Smooth muscle cell of the brain vasculature (primary cell): ENCODE data around the gene PALM3.
"Not testable (repeated sequence)": the region's sequence is repeated elsewhere in the genome, so short reads cannot be mapped to it uniquely, and the experiment has no call there.

ENCODE experiments used
- DNase-seq: peaks from one replicate; pipeline ENCODE4 v3.0.0-alpha.2; 2012; ENCODE audit warnings: low read depth, low spot score

Gene PALM3

DNA sequence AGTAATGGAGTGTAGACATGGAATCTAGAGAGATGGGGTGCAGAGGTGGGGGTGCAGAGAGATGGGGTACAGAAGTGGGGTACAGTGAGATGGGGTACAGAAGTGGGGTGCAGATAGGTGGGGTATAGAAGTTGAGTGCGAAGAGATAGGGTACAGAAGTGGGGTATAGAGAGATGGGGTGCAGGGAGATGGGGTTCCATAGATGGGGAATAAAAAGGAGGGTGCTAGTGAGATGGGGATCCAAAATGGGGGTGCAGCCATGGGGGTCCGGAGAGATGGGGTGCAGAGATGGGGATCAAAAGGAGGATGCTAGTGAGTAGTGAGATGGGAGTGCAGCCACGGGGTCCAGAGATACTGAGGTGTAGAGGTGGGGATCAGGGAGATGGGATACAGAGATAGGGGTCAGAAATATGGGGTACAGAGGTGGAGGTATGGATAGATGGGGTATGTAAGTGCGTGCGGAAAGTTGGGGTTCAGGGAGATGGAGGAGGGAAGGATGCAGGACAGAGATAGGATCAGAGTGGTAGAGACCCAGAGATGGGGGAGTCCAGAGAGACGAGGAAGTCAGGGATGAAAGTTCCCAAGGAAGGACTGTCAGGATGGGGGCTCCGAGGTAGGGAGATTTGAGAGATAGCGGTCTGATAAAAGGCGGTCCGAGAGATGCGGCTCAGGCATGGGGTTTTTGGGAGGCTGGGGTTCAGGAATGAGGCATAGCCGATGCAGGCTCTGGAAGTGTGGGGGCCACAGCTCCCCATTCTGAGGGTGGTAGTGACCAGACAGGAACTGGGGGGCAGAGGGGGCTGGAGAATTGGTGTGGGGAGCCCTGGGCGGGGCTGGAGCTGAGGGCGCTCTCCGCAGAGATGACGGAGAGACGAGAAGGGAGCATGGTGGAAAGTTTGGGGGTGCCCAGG is 3.4 kb downstream of the PALM3 start:
- DNase-seq: no peak

DNA sequence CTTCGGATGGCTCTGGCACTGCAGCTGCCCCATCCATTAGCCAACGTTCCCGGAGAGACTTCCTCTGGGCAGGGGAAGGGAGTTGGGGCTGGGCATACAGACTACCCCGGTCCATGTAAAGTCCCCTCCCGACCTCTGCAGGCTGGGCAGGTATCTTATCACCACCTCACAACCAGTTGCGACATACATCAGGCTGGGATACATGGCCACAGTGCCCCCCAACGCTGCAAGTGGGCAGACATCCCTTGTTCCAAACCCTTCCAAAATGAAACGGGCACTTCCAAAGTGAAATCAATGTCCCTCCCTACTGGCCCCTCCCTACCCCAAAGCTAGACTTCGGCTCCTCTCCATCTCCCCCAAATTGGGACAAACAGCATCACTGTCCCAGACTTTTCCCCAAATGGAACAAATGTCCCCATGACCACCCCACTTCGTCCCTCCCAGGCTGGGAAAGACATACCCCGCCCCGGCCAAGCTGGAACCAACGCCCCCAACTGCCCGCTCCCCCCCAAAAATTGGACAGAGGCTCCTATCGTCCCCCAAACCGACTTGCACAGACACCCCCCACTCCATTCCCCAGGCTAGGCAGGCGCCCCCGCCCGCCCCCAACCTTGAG is 5.0 kb downstream of the PALM3 start:
- DNase-seq: no peak

DNA sequence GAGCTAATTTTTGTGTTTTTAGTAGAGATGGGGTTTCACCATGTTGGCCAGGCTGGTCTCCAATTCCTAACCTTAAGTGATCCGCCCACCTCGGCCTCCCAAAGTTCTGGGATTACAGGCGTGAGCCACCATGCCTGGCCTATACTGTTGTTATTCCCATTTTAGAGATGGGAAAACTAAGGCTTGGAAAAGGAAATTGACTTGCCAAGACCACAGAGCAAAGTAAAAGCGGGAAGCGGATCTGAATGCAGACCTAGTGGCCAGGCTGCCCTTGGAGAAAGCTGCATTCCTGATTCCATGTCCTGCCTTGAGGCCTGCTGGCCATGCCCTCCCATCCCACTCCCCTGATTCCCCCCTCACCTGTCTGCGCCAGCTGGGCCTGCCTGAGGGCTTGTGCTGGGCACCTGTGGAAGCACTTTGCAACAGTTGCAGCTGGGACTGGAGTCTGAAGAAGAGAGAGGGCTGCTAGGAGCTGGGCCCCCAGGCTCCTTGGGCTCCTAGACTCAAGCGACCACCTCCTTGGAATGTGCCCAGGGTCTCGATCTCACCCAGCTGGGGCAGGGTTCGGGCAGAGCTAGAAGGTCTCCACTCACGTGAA is 5.7 kb downstream of the PALM3 start:
- DNase-seq: no peak

DNA sequence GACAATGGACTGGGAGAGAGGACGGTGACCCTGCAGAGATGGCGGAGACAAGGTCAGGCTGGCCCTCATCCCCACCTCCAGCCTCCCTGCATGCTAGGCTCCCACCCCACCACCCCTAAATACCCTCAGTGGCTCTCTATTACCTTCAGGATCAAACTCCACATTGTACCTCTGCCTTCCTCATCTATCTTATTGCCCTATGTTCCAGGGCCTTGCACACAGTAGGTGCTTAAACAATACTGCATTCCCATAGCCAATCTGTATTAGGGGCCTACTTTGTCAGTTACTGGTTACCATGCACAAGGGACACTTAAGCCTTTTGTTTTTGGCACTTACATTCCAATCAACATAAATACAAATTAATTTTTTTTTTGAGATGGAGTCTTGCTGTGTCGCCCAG is 6.5 kb downstream of the PALM3 start:
- DNase-seq: no peak

DNA sequence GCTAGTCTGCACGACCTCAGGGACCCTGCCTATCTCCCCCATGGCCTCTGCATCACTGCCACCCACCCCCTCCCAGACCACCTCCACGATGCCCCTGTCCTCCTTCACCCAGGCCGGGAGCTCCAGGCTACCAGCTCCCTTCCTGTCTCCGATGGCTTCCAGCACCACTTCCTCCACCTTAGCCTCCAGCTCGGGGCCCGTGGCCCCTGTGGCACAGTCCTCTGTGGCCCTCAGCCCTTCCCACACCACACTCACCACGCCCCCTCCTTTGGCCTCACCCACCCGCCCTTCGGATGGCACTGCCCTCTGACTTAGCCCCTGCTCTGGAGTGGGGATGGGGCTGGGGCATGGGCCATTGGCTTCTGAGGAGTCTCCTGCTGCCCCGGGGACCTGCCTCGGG is 7.2 kb downstream of the PALM3 start:
- no peak for DNase-seq

DNA sequence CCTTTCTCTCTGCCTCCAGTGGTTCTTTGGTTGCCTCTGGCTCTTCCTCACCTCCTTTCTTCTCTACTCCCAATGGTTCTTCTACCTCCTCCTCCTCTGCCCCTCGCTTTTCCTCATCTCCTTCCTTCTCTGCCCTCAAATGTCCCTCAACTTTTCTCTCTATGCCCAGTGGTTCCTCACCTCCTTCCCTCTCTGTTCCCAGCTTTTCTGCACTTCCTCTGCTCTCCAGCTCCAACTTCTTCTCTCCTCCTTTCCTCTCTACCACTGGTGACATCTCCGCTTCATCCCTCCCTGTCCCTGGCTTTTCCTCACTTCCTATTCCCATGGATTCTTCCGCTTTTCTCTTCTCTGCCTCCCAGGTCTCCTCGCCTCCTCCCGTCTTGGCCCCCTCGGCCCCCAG is 7.8 kb downstream of the PALM3 start:
- DNase-seq: no peak

DNA sequence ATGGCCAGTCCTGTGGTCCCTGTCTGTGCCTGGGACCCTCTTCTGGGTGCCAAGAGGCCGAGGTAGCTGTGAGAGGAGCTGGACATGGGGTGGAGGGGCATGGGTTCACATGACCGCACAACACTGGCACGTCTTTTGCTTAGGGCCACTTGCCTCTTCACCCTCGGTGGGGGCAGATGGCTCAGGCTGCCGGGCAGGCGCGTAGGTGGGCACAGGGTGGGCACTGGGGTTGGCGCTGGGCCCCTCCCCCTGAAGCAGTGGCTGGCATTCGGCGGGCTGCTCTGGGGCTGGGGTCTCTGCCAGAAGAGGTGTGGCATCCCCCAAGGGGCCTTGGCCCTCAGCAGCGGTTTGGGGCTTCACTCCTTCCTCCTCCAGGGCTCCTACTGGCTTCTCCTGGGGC is 8.4 kb downstream of the PALM3 start:
- DNase-seq: no peak

DNA sequence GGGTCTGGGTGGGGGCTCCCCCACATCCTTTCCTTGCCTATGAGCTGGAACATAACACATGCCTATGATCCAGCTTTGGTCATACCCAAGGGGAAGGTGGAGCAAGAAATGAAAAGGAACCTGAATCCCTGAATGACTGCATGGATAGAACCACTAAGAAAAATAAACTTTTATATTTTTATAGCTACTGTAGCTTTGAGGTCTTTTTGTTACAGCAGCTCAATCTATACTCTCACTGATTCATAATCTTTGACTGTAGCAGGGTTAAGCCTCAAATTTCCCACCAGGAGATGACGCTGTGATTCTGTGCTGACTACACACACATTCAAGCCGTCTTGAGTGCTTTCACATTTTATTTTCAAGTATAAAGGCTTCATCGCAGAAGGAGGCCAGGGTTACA is 8.8 kb downstream of the PALM3 start:
- no peak for DNase-seq

DNA sequence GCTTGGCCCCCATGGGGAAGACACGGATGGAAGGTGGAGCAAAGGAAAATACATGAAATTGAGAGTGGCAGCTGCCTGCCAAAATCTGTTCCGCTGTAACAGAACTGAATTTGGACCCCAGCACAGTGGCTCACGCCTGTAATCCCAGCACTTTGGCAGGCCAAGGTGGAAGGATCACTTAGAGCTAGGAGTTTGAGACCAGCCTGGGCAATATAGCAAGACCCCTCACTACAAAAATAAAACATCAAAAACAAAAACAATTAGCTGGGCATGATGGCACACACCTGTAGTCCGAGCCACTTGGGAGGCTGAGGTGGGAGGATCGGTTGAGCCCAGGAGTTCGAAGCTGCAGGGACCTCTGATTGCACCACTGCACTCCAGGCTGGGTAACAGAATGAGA is 9.4 kb downstream of the PALM3 start:
- no peak for DNase-seq

DNA sequence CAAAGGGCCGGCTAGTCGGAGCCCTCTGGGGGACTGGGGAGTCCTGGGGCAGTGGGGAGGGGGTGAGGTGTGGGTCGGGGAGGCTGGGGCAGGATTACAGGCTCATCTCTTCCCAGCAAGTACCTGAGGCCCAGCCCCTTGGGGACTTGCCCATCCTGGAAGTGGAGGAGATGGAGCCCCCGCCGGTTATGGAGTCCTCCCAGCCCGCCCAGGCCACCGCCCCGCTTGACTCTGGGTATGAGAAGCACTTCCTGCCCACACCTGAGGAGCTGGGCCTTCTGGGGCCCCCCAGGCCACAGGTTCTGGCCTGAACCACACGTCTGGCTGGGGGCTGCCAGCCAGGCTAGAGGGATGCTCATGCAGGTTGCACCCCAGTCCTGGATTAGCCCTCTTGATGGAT is 9.9 kb downstream of the PALM3 start:
- DNase-seq: no peak

DNA sequence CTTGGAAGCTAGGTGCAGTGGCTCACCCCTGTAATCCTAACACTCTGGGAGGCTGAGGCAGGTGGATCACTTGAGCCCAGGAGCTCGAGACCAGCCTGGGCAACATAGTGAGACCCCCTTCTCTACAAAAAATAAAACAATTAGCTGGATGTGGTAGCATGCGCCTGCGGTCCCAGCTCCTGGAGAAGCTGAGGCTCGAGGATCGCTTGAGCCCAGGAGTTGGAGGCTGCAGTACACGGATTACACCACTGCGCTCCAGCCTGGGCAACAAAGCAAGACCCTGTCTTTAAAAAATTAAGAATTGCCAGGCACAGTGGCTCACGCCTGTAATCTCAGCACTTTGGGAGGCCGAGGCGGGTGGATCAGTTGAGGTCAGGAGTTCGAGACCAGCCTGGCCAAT is 10.9 kb downstream of the PALM3 start:
- not testable (repeated sequence) for DNase-seq

DNA sequence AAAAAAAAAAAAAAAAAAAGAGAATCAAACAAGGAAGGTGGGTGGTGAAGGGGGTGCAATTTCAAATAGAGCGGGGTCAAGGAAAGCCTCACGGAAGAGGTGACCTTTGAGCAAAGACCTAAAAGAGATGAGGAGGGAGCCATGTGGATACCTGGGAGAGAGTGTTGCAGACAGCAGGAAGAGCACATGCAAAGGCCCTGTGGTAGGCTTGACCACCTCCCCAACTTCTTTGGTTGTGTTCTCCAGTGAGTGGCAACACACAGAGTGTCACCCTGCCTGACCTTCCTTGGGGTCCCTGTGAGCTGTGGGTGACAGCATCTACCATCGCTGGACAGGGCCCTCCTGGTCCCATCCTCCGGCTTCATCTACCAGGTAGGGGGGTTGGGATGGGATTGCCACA is 11.4 kb downstream of the PALM3 start:
- DNase-seq: no peak

DNA sequence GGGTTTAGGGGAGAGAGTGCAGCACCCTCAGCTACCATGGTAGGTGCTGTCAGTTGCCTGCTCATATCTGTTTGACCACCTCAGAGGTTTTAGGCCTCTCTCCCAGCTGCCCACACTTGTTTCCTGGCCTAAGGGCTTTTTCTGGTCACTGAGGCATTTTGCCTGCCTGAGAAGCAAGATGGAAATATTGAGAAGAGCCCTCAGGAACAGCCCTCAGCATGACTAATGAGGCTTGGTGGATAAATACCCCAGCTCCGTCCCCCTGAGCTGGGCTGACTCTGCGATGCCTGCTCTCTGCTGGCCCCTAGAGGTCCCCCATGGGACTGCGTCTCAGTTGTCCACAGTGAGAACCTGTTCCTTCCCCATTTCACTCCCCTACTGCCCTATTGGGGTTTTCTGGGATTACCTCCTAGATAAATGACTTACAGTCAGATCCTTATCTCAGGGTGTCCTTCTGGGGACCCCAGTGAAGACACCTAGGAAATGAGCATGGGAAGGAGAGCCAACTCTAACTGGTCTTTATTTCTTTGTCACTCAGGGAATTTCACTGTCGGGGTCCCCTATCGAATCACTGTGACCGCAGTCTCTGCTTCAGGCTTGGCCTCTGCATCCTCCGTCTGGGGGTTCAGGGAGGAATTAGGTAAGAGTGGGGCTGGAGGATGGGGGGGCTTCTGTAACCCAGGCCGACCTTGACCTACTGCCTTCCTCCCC is 13.3 kb downstream of the PALM3 start:
- DNase-seq: no peak

DNA sequence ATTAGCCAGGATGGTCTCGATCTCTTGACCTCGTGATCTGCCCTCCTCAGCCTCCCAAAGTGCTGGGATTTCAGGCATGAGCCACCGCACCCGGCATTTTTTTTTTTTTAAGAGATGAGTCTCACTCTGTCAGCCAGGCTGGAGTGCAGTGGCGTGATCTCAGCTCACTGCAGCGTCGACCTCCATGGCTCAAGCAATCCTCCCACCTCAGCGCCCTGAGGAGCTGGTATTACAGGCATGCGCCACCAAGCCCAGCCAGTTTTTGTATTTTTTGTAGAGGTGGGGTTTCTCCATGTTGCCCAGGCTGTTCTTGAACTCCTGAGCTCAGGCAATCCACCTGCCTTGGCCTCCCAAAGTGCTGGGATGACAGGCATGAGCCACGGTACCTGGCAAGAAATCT is 14.0 kb downstream of the PALM3 start:
- DNase-seq: not testable (repeated sequence)

DNA sequence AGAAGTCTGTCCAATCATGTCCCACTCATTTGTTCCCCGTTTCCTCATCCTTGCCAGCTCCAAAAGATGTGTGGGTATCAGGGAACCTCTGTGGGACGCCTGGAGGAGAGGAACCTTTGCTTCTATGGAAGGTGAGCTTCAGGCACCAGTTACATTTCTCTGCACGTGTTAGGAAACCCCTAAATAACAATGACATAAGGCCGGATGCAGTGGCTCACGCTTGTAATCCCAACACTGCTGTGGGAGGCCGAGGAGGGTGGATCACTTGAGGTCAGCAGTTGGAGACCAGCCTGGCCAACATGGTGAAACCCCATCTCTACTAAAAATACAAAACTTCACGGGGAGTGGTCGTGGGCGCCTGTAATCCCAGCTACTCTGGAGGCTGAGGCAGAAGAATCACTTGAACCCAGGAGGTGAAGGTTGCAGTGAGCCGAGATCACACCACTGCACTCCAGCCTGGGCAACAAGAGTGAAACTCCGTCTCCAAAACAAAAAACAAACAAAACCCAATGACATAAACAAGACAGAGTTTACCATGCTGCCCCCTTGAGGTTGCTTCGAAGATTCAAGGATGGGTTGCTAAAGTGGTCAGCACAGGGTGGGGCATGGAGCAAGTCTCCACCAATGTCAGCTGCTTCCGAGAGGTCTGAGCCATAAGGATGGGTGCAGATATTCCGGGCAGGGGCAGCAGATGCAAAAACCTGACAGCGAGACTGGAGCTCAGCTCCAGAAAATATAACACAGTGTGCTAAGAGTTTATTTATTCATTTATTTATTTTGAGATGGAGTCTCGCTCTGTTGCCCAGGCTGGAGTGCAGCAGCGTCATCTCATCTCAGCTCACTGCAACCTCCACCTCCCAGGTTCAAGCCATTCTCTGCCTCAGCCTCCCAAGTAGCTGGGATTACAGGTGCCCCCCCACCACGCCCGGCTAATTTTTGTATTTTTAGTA is 18.9 kb downstream of the PALM3 start:
- peak; percentile 32 for DNase-seq

DNA sequence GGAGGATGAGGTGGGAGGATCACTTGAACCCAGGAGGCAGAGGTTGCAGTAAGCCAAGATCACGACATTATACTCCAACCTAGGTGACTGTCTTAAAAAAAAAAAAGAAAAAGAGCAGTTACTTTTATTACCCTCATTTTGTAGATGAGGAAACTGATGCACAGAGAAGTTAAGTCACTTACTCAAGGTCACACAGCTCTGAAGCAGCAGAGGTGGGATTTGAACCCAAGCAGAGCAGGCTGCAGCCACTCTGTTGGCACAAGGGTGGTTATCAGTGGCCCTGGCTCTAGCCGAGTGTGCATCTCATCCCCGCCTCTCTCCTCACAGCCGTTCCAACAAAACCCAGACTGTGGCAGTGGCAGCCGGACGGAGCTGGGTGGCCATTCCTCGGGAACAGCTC is 22.7 kb downstream of the PALM3 start:
- DNase-seq: no peak

DNA sequence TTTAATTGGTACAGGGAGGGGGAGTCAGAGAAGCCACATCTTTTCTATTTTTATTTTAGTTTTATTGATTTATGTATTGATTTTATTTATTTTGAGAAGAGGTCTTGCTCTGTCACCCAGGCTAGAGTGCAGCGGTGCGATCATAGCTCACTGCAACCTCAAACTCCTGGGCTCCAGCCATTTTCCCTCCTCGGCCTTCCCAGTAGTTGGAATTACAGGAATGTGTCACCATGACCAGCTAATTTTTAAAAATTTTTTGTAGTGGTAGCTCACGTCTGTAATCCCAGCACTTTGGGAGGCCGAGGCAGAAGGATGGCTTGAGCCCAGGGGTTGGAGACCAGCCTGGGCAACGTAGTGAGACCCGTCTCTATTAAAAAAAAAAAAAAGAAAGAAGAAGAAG is 26.2 kb downstream of the PALM3 start:
- DNase-seq: no peak

DNA sequence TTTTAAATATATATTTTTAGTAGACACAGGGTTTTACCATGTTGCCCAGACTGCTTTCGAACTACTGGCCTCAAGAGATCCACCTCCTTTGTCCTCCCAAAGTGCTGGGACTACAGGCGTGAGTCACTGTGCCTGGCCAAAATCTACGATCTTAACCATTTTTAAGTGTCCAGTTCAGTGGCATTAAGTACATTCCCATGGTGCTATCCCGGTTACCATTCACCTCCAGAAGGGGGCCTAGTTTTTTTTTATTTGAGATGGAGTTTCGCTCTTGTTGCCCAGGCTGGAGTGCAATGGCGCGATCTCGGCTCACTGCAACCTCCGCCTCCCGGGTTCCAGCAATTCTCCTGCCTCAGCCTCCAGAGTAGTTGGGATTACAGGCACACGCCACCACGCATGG is 26.7 kb downstream of the PALM3 start:
- DNase-seq: not testable (repeated sequence)

DNA sequence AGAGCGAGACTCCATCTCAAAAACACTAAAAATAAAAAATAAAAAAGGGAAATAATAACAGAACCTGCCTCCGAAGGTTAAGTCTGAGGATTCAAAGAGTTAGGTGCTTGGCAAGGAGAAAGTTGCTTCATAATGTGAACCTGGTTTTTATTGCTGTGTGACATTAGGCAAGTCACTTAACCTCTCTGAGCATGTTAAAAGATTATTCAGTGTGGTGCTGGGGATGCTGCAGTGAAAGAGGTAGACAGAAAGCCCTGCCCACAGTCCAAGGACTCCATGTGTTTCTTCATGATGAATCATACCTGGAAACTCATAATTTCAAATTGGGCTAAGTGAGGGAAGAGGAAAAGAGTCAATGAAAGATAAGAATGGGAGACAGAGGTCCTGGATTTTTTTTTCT is 27.9 kb downstream of the PALM3 start:
- DNase-seq: no peak

DNA sequence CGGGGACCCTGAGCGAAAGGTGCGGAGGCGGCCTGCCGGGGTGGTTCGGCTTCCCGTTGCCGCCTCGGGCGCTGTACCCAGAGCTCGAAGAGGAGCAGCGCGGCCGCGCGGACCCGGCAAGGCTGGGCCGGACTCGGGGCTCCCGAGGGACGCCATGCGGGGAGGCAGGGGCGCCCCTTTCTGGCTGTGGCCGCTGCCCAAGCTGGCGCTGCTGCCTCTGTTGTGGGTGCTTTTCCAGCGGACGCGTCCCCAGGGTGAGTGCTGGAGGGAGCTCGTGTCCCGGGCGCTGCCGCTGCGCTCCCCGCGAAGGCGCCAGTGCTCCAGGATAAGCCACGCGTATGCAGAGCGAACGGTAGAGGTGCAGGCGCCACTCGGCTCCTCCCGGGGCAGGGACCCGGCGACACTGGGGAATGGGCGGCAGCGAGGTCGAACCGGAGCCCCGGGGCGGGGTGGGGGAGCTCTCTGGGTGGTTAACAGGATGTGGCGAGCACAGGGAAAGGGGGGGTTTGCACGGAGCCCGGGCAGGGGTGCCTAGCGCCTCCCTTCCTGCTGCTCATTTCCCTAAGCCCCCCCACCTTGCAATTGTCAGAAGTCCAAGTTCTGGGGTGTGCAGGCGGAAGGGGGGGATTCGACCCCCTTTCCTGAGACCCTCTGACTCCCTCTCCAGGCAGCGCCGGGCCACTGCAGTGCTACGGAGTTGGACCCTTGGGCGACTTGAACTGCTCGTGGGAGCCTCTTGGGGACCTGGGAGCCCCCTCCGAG is 30.0 kb downstream of the PALM3 start, which contains the start of gene IL27RA:
Gene IL27RA, plus strand, starts transcription at position 44 of the 762 bp plus-strand sequence. Its CDS starts 111 bp downstream, at position 155.
- no peak for DNase-seq
